ENCODE data around the gene SKI.

SKI gene

DNA sequence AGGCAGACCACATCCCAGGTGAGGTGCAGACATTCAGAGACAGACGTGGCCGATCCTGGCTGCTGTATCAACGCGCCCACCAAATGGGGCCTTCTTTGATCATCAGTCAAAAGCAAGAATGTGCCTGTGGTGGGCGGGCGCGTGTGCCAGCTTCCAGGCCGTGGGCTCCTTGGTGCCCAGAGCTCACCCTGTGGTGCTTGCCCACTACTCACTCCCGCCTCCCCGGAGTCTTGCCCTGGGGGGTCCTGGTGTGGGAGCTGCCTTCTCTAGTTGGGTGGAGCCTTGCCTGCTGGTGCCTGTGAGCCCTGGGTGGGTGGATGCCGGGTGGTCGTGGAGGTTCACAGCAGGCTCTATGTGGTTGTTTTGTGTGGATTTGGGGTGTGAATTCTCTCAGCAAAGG is 70.6 kb downstream of the SKI start:
- no peak for DNase-seq

DNA sequence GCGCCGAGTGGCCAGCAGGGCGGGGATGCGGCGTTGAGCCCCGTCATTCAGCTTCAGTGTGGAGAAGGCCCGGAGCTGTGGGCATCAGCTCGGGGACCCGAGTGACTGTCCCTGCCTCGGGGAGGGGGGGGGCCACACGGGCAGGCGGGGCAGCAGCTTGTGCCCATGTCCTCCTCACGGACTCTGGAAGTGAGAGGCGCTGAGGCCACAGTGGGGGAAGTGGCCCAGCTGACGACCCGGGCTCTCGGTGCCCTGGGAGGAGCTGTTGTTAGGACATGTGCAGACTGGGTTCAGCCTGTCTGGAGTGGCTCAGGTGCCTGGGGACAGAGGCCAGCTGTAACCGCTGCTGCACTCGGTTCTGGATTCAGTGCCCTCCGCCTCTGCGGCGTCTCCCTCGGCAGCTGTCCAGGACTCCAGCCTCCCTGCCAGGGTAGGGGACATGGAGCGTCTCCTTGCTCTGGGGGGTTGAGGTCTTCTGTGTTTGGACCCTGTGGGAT is 71.1 kb downstream of the SKI start:
- no peak for DNase-seq

GRCh38 chr1:2300004-2300771 is 72.1 kb downstream of the SKI start:
- DNase-seq: peak; percentile 32 to 64 (median 46)

DNA sequence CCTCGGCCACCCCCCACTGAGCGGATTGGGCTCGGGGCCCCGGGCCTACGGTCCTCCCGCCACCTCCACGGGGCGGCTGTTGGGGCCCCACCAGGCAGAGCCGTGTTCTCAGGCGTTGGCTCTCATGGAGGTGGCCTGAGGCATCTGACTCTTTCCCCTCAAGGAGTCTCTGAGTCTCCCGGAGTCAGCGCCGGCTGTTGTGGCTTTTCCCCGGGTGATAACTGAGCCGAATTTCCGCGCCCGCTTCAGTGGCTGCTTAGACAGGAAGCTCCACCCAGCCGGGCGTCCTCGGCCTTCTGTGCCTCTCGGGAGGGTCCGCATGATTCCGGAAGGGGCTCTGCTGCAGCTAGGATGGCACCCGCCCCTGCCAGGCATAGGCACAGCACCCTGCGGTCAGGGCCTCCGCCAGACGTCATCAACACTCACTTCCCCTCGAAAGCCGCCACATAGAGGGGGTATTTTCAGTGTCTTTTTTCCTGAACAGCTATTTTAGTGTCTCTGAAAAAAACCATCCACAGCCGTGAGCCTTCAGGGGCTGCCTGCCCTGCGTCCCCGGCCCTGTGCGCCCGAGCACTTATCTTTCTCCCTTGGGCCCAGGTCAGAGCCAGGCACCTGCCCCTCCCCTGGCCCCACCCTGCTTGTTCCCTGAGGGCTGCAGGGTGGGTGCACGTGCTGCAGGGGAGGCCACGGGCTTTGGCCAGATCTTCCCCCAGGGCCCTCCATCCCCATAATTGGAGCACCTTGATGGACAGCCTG is 72.9 kb downstream of the SKI start:
- peak; percentile 43 to 91 (median 72) for DNase-seq

GRCh38 chr1:2301607-2302291 is 73.6 kb downstream of the SKI start:
- DNase-seq: no peak

DNA sequence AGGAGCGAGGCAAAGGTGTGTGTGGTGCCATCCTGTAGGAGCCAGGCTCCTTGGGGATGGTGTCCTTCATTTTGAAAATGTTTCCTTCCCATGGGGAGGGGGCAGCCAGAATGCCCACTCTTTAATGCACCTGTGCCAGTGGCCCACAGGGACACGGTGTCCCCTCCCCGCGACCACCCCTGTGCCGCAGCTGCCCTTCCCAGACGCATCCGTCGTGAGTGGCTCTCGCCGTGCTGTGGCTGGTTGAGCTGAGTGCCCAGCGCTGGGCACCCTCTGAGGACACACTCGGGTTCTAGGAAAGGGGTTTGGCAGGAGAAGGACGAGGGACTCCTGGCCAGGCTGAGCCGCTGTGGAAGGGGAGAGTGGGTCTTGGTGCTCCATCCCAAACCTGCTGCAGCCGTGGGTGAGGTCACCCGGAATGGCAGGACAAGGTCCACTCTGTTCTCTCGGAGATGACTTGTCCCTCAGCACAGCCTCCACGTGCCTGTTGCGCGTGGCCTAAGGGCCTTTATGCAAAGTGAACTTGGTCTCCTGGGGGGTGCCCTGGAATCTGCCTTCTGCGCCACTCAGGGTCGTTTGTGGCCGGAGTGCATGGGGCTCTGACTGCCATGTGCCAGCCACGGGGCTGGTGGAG is 74.3 kb downstream of the SKI start:
- no peak for DNase-seq

DNA sequence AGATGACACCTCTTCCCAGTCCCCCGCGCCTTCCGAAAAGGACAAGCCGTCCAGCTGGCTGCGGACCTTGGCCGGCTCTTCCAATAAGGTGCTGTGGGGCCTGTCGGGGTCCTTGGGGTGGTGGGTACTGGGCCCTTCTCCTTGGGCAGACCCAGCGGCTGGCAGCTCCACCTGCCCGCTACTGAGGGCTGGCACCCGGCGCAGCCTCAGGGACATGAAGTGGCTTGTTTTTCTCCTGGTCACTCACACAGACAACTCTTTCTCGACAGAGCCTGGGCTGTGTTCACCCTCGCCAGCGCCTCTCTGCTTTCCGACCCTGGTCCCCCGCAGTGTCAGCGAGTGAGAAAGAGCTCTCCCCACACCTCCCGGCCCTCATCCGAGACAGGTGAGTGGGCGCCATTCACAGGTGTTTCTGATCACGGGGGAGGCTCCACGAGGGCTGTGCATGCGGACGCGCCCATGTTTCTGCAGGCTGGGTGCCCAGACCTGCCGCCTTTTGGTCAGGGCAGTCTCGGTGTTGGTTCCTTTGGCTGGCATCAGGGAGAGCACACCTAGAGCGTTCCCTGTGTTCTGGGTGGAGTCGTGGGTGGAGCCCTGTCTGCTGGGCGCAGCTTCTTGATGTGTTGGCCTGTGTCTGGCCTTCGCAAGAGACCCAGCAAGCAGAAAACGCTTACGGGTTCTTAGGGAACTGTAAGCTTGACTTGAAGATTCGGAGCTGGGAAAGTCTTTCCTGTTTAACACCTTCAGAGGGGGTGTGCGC is 75.1 kb downstream of the SKI start:
- no peak for DNase-seq

- no peak for DNase-seq
Measured at GRCh38 chr1:2303781-2304180, 75.7 kb downstream of the SKI start.

- DNase-seq: no peak
Measured at GRCh38 chr1:2304282-2304681, 76.2 kb downstream of the SKI start.

GRCh38 chr1:2304921-2305681 is 77.0 kb downstream of the SKI start:
- DNase-seq: no peak

DNA sequence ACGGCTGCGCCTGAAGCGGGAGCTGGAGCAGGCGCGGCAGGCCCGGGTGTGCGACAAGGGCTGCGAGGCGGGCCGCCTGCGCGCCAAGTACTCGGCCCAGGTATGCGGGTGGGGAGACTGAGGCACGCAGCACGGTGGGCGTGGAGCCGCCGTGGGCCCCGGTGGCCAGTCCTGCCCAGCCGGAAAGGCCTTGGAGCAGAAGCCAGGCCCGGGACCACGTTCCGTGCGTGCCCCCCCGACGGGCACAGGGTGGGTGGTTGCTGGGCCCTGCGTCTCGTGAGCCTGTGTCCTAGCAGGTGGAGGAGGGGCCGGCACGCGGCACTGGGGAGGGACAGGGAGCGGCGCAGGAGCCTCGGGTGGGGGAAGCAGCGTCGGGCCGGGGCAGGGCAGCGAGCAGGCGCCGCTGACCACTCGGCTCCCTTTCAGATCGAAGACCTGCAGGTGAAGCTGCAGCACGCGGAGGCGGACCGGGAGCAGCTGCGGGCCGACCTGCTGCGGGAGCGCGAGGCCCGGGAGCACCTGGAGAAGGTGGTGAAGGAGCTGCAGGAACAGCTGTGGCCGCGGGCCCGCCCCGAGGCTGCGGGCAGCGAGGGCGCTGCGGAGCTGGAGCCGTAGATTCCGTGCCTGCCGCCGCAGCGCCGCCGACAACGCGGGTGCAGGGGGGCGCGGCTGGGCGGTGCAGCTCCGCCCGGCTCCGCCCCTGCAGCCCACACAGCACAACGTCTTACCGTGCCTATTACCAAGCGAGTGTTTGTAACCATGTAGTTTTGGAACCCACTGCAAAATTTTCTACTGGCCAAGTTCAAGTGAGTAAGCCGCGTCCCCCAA is 78.2 kb downstream of the SKI start:
- DNase-seq: no peak

GRCh38 chr1:2307064-2307605 is 79.0 kb downstream of the SKI start:
- DNase-seq: no peak

DNA sequence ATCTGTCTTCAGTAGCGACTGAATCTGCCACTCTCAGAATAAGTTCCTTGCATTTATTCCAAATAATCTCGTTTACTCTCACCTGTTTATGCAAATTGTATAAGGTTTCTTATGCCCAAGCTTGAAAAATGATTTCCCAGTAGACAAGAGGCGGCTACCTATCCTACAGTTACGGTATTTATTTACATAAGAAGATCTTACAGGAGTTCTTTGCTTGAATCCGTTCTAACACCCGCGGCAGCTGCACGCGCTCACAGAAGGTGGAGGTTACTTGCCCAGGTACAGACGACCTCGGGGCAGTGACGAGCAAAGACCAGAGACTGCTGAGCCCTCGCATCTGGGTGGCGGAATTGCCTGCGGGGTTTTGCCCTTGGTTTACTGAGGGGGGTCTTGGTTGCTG is 79.9 kb downstream of the SKI start:
- no peak for DNase-seq

GRCh38 chr1:2308844-2309243 is 80.7 kb downstream of the SKI start:
- no peak for DNase-seq

DNA sequence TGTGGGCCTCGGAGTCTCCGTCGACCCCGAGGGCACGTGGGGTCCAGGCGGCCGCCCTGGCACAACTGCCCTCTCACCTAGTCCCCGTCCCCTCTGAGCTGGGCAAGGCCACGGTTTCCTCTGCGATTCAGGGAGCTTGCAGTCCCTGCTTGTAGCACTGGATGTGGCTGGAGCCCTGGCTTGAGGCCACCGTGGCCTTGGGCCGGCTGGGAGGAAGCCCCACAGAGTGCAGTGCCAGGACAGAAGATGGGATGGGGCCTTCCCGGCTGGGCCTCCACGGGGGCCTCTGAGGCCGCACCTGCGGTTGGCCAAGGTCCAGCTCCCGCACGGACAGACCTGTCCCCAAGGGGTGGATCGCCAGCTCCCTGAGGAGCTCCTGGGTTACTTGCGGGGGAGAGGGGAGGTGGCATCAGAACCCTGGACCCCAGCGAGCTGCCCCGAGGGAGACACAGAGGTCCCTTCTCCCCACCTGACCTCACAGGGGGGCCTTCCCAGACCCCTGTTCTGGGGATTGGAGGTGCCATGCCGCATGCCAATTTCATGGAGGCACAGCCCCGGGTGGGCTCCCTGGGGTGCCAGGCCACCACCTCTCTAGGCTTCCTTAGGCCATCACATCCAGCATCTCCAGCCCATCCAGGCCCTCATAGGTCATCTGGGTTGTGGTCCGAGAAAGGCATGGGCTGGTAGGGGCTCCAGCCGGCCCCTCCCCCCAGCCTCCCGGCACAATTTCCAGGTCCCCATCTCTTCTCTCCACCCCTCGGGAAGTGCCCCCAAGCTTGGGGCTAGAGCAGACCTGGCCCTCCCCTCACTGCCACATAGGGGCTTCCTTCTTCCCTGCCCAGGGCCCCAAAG is 82.4 kb downstream of the SKI start:
- DNase-seq: no peak

DNA sequence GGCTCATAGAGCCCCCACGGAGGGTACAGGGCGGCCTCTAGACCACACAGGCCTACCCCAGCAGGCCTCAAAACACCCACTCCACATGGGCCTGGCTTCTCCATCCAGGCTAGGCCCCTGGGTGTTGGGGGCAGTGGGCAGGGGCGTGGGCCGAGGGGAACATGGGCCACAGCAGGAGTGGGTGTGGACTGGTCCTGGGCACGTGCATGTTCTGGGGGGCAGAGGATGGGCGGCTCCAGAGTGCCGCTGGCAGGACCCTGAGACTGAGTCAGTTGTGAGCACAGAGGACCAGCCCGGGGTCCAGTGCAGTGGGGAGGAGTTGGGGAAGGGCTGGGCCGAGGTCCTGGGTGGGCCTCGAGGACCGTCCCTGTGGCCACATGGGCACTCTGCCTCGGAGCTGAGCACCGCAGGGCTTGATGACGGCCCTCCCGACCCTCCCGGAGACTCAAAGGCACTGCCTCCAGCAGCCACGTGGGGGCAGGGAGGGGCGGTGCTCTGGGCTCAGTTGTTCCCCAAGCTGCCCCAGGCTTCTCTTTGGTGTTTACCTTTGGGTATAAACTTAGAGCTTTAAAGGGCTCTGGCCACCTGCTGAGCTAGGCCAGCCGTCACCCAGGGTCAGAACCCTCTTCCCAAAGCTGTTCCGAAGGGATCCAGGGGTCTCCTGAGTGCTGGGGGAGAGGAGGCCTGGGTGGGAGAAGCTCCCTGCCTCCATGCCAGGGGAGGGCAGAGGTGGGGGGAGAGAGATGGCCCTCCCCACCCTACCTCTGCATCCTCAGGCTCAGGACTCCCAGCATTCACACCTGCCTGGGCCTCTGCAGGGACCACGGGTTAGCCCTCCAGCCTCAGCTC is 83.3 kb downstream of the SKI start:
- peak in 2 of 4 experiments; percentile 22 to 57 for DNase-seq

DNA sequence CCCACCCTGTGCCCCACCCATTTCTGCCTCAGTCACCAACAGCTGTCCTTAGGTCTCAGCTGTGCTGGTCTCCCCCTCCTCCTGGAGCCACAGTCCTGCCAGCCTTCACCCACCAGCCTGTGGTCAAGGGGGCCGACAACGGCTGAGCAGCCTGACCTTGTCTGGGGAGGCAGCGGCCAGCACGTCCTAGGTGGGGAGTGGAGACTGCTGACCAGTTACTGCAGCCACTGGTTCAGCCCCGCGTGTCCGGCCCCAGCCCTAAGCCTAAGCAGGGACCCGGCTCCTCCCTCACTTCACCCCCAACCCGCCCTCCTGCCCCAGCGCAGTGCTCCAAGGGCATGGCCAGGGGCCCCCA is 84.0 kb downstream of the SKI start:
- no peak for DNase-seq

GRCh38 chr1:2312515-2313301 is 84.6 kb downstream of the SKI start:
- DNase-seq: no peak
